Measurements from ENCODE around the gene ATP2B2.

ATP2B2 gene

DNA sequence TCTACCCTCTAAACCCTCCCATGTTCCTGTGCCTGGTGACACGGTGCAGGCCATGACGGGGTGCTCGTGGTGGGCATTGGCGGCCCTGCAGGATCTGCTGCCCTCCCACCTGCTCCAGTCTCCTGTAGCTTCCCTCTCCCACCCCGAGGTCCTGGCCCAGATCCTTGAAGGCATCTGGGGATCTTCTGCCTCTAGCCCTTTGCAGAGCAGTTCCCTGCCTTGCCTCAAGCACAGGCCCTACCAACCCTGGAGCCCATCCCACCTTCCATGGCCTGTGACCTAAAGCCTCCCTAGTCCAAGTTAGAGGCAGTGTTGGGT, 157.0 kb downstream of the ATP2B2 start:
- CTCF ChIA-PET, result interaction anchor here (0.5 to 2.8 kb wide), 2 partner anchors 112 to 390 kb away, joined by 3 to 9 read pairs; no protein-coding TSS in a partner anchor
- H3K9me3 ChIP-seq (ENCODE audit: control insufficient read depth, insufficient read depth, low read depth, low read length), result no peaks in the 10 kb centered on the region
- H3K4me1 ChIP-seq (ENCODE audit: control insufficient read depth, insufficient read depth, low read length), result no peaks in the 10 kb centered on the region
- no peak for TF ChIP-seq BCL11B (tag by site-specific recombination; IDR thresholded peaks at IDR 0.05; ENCODE audit: low read depth)
- no peak for TF ChIP-seq ZNF391 (tag by site-specific recombination; IDR thresholded peaks at IDR 0.05; ENCODE audit: borderline replicate concordance, low read depth)
- TF ChIP-seq, protein P1, sequence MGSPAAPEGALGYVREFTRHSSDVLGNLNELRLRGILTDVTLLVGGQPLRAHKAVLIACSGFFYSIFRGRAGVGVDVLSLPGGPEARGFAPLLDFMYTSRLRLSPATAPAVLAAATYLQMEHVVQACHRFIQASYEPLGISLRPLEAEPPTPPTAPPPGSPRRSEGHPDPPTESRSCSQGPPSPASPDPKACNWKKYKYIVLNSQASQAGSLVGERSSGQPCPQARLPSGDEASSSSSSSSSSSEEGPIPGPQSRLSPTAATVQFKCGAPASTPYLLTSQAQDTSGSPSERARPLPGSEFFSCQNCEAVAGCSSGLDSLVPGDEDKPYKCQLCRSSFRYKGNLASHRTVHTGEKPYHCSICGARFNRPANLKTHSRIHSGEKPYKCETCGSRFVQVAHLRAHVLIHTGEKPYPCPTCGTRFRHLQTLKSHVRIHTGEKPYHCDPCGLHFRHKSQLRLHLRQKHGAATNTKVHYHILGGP (tag by site-specific recombination; IDR thresholded peaks at IDR 0.05), result no peak
- no peak for TF ChIP-seq ZEB2 (tag by site-specific recombination; IDR thresholded peaks at IDR 0.05)
- TF ChIP-seq, protein P2, sequence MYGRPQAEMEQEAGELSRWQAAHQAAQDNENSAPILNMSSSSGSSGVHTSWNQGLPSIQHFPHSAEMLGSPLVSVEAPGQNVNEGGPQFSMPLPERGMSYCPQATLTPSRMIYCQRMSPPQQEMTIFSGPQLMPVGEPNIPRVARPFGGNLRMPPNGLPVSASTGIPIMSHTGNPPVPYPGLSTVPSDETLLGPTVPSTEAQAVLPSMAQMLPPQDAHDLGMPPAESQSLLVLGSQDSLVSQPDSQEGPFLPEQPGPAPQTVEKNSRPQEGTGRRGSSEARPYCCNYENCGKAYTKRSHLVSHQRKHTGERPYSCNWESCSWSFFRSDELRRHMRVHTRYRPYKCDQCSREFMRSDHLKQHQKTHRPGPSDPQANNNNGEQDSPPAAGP (tag by site-specific recombination; IDR thresholded peaks at IDR 0.05), result no peak
- no peak for TF ChIP-seq ZNF670 (tag by site-specific recombination; IDR thresholded peaks at IDR 0.05; ENCODE audit: low read depth)
- TF ChIP-seq, protein P3, sequence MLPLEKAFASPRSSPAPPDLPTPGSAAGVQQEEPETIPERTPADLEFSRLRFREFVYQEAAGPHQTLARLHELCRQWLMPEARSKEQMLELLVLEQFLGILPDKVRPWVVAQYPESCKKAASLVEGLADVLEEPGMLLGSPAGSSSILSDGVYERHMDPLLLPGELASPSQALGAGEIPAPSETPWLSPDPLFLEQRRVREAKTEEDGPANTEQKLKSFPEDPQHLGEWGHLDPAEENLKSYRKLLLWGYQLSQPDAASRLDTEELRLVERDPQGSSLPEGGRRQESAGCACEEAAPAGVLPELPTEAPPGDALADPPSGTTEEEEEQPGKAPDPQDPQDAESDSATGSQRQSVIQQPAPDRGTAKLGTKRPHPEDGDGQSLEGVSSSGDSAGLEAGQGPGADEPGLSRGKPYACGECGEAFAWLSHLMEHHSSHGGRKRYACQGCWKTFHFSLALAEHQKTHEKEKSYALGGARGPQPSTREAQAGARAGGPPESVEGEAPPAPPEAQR (tag by site-specific recombination; IDR thresholded peaks at IDR 0.05), result no peak
- no peak for TF ChIP-seq HOXA7 (CRISPR knock-in tag; IDR thresholded peaks at IDR 0.05; ENCODE audit: borderline replicate concordance)
- TF ChIP-seq, protein P4, sequence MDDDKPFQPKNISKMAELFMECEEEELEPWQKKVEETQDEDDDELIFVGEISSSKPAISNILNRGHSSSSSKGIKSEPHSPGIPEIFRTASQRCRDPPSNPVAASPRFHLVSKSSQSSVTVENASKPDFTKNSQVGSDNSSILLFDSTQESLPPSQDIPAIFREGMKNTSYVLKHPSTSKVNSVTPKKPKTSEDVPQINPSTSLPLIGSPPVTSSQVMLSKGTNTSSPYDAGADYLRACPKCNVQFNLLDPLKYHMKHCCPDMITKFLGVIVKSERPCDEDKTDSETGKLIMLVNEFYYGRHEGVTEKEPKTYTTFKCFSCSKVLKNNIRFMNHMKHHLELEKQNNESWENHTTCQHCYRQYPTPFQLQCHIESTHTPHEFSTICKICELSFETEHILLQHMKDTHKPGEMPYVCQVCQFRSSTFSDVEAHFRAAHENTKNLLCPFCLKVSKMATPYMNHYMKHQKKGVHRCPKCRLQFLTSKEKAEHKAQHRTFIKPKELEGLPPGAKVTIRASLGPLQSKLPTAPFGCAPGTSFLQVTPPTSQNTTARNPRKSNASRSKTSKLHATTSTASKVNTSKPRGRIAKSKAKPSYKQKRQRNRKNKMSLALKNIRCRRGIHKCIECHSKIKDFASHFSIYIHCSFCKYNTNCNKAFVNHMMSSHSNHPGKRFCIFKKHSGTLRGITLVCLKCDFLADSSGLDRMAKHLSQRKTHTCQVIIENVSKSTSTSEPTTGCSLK (tag by site-specific recombination; IDR thresholded peaks at IDR 0.05), result no peak
- TF ChIP-seq ZNF843 (tag by site-specific recombination; IDR thresholded peaks at IDR 0.05), result no peak
- no peak for TF ChIP-seq ZNF37A (tag by site-specific recombination; IDR thresholded peaks at IDR 0.05)
- no peak for TF ChIP-seq ZNF571 (tag by site-specific recombination; IDR thresholded peaks at IDR 0.05)
- no peak for TF ChIP-seq ZNF623 (tag by site-specific recombination; IDR thresholded peaks at IDR 0.05)
- no peak for TF ChIP-seq ZNF24 (tag by site-specific recombination; IDR thresholded peaks at IDR 0.05)
- TF ChIP-seq ZNF777 (tag by site-specific recombination; IDR thresholded peaks at IDR 0.05; ENCODE audit: borderline replicate concordance), result no peak
- no peak for TF ChIP-seq MYNN (tag by site-specific recombination; IDR thresholded peaks at IDR 0.05; ENCODE audit: borderline replicate concordance)
- POLR2A ChIA-PET, result no interaction called here
- no peaks in the 10 kb centered on the region for H3K36me3 ChIP-seq (ENCODE audit: control insufficient read depth in 2 of 2, insufficient read depth in 1 of 2, low read length in 2 of 2)
- H3K27ac ChIP-seq (ENCODE audit: extremely low read depth, low read depth, low read length), result no peak overlapping the region
- no peak overlapping the region for H3K4me3 ChIP-seq (ENCODE audit: low read depth, low read length)

DNA sequence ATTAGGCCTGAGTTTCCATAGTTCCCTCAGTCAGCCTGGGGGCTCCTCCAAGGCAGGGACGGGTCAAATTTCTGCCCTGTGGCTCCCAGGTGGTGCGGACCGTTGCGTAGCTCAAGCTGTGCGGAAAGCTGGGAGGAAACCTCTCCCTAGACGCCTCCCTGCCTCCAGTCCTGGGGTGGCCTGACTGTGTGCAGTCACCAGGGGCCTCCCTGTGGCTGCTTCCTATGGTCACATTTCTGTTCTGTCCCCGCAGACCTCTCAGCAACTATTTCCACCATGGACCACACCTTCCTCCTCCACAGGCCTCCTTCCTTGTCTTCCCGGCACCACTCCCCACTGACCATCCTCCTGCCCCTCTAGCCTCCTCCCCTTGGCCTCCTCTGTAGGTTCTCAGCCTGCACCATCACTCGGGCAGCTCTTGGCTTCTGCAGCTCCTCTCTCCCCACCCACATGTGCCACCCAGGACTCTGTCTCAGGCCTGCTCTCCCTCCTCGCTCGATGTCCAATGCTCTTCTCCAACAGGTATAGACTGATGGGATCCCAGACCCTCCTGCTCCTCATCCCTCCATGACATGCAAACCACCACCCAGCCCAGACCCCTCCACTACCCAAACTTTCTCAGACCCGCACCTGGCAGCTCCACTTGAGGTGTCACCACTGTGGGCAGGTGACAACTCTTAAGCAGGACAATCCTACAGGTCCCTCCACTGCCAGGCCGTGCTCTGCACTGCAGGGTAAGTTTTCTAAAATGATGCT, 157.6 kb downstream of the ATP2B2 start:
- ChIA-PET CTCF (interaction anchor here (0.5 to 2.8 kb wide), 2 partner anchors 113 to 391 kb away, joined by 3 to 9 read pairs; no protein-coding TSS in a partner anchor), POLR2A (interaction anchor here (0.5 to 0.6 kb wide), 2 partner anchors 368 to 831 kb away, joined by 4 to 9 read pairs; no protein-coding TSS in a partner anchor)
- no peak overlapping the region for H3K4me3 ChIP-seq (ENCODE audit: low read depth, low read length)
- H3K9me3 ChIP-seq (ENCODE audit: control insufficient read depth, insufficient read depth, low read depth, low read length), result no peaks in the 10 kb centered on the region
- no peaks in the 10 kb centered on the region for H3K4me1 ChIP-seq (ENCODE audit: control insufficient read depth, insufficient read depth, low read length)
- H3K27ac ChIP-seq (ENCODE audit: extremely low read depth, low read depth, low read length), result no peak overlapping the region
- TF ChIP-seq SCRT2 (tag by site-specific recombination; IDR thresholded peaks at IDR 0.05), result peak; percentile 49; the same call in 1 of the 2 replicates
- TF ChIP-seq, protein P5, sequence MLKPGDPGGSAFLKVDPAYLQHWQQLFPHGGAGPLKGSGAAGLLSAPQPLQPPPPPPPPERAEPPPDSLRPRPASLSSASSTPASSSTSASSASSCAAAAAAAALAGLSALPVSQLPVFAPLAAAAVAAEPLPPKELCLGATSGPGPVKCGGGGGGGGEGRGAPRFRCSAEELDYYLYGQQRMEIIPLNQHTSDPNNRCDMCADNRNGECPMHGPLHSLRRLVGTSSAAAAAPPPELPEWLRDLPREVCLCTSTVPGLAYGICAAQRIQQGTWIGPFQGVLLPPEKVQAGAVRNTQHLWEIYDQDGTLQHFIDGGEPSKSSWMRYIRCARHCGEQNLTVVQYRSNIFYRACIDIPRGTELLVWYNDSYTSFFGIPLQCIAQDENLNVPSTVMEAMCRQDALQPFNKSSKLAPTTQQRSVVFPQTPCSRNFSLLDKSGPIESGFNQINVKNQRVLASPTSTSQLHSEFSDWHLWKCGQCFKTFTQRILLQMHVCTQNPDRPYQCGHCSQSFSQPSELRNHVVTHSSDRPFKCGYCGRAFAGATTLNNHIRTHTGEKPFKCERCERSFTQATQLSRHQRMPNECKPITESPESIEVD (tag by site-specific recombination; IDR thresholded peaks at IDR 0.05), result no peak
- TF ChIP-seq ZIC2 (tag by site-specific recombination; IDR thresholded peaks at IDR 0.05), result peak; percentile 41; the same call in 1 of the 2 replicates
- no peaks in the 10 kb centered on the region for H3K36me3 ChIP-seq (ENCODE audit: control insufficient read depth in 2 of 2, insufficient read depth in 1 of 2, low read length in 2 of 2)
